GM19025 (cell line): ENCODE data around the gene SUPT20HL2.
"Not testable (repeated sequence)": the region's sequence is repeated elsewhere in the genome, so short reads cannot be mapped to it uniquely, and the experiment has no call there.

ENCODE experiments used
- ATAC-seq: cut with Tn5 transposase; IDR thresholded peaks from one replicate; pipeline ENCODE4 v1.9.1; 2021; ENCODE audit warnings: mild to moderate bottlenecking, low read depth, moderate library complexity; ENCODE audit not compliant: unreplicated experiment

The SUPT20HL2 gene

GRCh38 chrX:24314019-24314635 is at the start of gene SUPT20HL2:
TSS of gene SUPT20HL2 (minus strand) at chrX:24314069. CDS start at chrX:24313315, 754 bp downstream.
- ATAC-seq, result no peak

- ATAC-seq, result not testable (repeated sequence)
These were observed 48.3 kb upstream of the SUPT20HL2 start for GRCh38 chrX:24362089-24362745.

GRCh38 chrX:24360272-24360671 is 46.4 kb upstream of the SUPT20HL2 start, which contains the start of gene SUPT20HL1:
TSS of gene SUPT20HL1 (plus strand) at chrX:24360639. CDS start at chrX:24362761, 2,122 bp downstream.
- no peak for ATAC-seq

GRCh38 chrX:24357106-24357505 is 43.2 kb upstream of the SUPT20HL2 start:
- no peak for ATAC-seq

GRCh38 chrX:24355095-24355494 is 41.2 kb upstream of the SUPT20HL2 start:
- ATAC-seq, result no peak

GRCh38 chrX:24350217-24350616 is 36.3 kb upstream of the SUPT20HL2 start:
- no peak for ATAC-seq

- no peak for ATAC-seq
These were observed 34.0 kb upstream of the SUPT20HL2 start for GRCh38 chrX:24347881-24348280.

- ATAC-seq, result no peak
These were observed 29.9 kb upstream of the SUPT20HL2 start for GRCh38 chrX:24343719-24344118.

GRCh38 chrX:24341795-24342194 is 27.9 kb upstream of the SUPT20HL2 start:
- ATAC-seq, result no peak

- ATAC-seq, result no peak
These were observed 26.6 kb upstream of the SUPT20HL2 start for GRCh38 chrX:24340501-24340900.

- no peak for ATAC-seq
These were observed 26.0 kb upstream of the SUPT20HL2 start for GRCh38 chrX:24339911-24340310.

GRCh38 chrX:24335871-24336270 is 22.0 kb upstream of the SUPT20HL2 start:
- no peak for ATAC-seq

GRCh38 chrX:24334461-24334860 is 20.6 kb upstream of the SUPT20HL2 start:
- no peak for ATAC-seq

GRCh38 chrX:24333371-24333770 is 19.5 kb upstream of the SUPT20HL2 start:
- ATAC-seq, result no peak

- ATAC-seq, result no peak
These were observed 19.0 kb upstream of the SUPT20HL2 start for GRCh38 chrX:24332878-24333277.

- ATAC-seq, result no peak
These were observed 11.4 kb upstream of the SUPT20HL2 start for GRCh38 chrX:24325231-24325630.

GRCh38 chrX:24321741-24322395 is 8.0 kb upstream of the SUPT20HL2 start:
- no peak for ATAC-seq

- no peak for ATAC-seq
These were observed 3.7 kb upstream of the SUPT20HL2 start for GRCh38 chrX:24317567-24317966.

GRCh38 chrX:24316111-24316510 is 2.2 kb upstream of the SUPT20HL2 start:
- no peak for ATAC-seq

GRCh38 chrX:24312249-24312607 is 1.6 kb downstream of the SUPT20HL2 start:
- not testable (repeated sequence) for ATAC-seq

- not testable (repeated sequence) for ATAC-seq
These were observed 2.2 kb downstream of the SUPT20HL2 start for GRCh38 chrX:24311507-24312248.
